Ammon's horn (tissue), 1 donor: ENCODE data around the gene ALDOA.
"Not testable (repeated sequence)": the region's sequence is repeated elsewhere in the genome, so short reads cannot be mapped to it uniquely, and the experiment has no call there.

Source experiments
- DNase-seq: peaks from one replicate; pipeline ENCODE4 v3.0.0-alpha.2; 2016; ENCODE audit warnings: low spot score

The ALDOA gene

DNA sequence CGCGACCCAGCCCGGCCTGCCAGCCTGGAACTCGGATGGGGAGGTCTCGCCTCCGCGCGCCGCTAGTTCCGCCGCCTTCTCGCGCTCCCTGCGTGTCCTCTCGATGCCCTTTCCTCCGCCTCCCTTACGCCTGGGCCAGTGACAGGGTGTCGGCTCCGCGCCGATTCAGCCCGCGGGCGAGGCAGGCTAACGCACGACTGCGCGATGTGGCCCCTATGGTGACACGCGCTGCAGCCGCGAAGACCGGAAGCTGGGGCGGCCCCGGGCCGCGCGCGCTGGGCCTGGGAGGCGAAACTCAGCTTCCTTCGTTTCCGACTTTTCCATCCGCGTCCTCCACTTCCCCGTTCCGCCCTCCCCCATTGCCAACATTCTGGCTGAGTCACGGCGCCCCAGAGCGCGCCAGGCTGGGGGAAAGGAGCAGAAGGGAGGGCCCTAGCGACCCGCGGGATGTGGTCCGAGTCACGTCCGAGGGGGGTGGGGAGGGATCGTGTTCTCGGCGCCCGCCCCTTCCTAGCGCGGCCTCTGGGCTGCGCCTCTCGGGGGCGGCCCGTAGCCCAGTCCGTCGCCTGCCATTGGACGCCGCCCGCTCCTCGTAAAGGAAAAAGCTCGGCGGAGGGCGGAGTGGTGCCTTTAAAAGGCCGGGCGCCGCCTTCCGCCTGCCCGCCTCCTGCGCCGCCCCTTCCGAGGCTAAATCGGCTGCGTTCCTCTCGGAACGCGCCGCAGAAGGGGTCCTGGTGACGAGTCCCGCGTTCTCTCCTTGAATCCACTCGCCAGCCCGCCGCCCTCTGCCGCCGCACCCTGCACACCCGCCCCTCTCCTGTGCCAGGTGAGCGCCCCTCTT lies at the start of gene ALDOA:
Gene ALDOA (plus strand): TSS at position 659 of the 841 bp plus-strand sequence. CDS start 1,138 bp downstream, outside the sequence.
- DNase-seq = peak; percentile 99

DNA sequence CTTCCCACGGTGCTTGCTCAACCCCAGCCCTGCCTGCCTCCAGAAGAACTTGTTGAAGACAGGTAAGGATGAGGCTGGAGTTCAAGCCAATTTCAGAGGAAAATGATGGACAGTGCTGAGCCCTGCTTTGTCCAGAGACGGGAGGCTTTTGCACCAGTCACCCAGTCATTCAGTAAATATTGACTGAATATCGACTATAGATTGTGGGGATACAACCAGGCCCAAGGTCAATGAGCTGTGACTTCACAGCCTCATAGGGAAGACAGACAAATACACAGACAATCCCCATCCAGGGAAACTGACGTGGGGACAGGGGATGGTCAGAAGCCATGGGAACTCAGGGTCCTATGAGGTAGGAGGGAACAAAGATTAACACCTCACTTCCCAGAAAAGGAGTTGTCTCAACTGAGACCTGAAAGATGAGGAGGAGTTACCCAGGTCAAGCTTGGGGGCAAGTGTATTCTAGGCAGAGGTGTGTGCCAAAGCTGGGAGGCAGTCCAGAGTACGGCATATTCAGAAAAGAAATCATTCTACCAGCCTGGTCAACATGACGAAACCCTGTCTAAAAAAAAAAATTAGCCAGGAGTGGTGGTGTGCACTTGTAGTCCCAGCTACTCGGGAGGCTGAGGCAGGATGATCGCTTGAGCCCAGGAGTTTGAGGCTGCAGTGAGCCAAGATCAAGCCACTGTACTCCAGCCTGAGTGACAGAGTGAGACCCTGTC lies 48.8 kb upstream of the ALDOA start:
- no peak for DNase-seq

DNA sequence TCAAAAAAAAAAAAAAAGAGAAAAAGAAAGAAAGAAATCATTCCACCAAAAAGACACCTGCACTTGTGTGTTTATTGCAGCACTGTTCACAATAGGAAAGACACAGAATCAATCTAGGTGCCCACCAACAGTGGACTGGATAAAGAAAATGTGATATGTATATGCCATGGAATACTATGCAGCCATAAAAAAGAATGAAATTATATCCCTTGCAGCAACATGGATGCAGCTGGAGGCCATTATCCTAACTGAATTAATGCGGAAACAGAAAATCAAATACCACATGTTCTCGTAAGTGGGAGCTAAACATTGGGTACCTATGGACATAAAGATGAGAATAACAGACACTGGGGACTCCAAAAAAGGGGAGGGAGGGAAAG lies 48.3 kb upstream of the ALDOA start:
- DNase-seq = no peak

DNA sequence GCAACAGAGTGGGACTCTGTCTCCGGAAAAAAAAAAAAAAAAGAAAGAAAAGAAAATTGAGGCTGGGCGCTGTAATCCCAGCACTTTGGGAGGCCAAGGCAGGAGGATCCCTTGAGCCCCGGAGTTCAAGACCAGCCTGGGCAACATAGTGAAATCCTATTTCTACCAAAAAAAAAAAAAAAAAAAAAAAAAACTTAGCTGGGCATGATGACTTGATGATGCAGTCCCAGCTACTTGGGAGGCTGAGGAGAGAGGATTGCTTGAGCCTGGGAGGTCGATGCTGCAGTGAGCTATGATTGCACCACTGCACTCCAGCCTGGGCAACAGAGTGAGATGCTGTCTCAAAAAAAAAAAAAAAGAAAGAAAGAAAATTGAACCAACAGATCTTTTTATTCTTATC lies 47.6 kb upstream of the ALDOA start:
- DNase-seq = not testable (repeated sequence)

- no peak for DNase-seq
These were observed 46.8 kb upstream of the ALDOA start for GRCh38 chr16:30018731-30019158.

DNA sequence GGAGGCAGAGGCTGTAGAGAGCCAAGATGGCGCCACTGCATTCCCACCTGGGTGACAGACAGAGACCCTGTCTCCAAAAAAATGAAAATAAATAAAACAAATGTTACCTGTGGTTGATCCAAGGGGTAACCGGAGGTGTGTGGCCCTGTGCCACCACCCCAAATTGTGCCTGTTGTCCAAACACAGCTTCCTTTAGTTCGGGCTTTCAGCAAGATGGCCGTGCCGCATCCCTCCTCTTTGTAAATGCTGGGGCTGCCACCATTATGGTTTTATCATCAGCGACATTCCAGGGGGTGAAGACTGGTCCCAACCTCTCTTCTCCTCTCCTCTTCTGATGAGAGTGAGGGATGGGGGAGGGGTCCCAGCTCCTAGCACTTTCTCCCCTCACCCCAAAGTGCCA lies 42.7 kb upstream of the ALDOA start, which contains the start of gene C16orf92:
Gene C16orf92 (plus strand): TSS at position 312 of the 400 bp plus-strand sequence. CDS start 143 bp downstream, outside the sequence.
- no peak for DNase-seq

- DNase-seq = no peak
These were observed 42.0 kb upstream of the ALDOA start for GRCh38 chr16:30023586-30023985.

- no peak for DNase-seq
These were observed 41.1 kb upstream of the ALDOA start for GRCh38 chr16:30024451-30024850.

- DNase-seq = no peak
These were observed 40.4 kb upstream of the ALDOA start for GRCh38 chr16:30025156-30025555.

- no peak for DNase-seq
These were observed 40.0 kb upstream of the ALDOA start for GRCh38 chr16:30025574-30025973.

DNA sequence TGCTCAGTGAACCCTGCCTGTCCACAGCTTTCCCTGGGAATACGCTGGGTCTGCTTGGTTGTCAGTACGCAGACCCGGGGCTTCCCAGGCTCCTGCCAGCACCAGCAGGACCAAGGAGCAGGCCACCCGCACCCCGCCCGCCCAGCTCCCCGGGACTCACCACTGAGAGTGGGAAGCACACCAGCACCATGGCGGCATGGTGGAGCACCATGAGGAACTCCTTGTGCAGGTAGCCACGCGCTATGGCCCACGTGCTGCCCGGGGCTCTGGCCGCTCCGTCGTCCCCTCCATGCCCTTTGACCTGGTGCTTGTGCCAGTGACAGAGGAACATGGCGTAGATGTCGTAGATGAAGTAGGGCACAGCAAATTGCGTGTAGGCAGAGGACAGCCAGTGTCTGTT lies 39.1 kb upstream of the ALDOA start:
- no peak for DNase-seq

DNA sequence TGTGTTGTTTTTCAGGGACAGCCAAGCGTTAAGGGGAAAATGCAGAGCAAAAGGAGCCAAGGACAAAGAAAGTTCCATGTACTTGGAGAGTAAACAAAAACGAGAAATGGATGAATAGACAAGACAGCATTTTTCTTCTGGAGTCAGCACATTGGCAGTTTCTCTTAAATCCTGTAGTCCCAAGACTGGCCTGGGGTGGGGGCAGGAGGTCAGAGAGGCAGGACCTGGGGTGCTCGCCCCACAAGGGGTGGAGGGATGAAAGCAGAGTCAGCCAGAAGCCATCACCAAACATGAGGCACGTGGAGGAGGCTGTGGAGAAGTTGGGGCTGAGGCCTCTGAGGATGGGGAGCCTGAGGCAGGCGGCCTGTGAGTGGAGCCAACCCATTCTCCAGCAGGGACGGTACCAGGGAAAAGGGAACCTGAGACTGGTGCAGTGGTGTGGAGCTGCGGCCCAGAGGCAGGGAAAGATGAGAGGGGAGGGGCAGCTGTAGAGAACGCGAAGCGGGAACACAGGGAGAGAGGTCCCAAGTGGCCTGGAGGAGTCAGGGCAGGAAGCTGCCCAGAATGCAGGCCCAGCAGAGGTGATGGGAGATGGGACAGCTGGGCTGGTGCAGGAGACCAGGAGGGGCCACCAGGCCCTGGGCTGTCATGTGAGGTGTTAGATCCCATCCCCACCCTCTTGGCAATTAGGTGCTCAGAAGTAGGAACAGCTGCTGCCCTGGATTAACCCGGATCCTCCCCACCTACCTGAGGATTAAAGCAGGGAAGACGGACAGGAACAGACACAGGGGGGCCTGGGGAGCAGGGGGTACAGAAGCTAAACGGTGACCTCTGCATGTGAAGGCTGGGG lies 37.7 kb upstream of the ALDOA start:
- no peak for DNase-seq

GRCh38 chr16:30028438-30029076 lies 37.0 kb upstream of the ALDOA start:
- DNase-seq = no peak

- DNase-seq = no peak
These were observed 35.4 kb upstream of the ALDOA start for GRCh38 chr16:30030011-30030685.

DNA sequence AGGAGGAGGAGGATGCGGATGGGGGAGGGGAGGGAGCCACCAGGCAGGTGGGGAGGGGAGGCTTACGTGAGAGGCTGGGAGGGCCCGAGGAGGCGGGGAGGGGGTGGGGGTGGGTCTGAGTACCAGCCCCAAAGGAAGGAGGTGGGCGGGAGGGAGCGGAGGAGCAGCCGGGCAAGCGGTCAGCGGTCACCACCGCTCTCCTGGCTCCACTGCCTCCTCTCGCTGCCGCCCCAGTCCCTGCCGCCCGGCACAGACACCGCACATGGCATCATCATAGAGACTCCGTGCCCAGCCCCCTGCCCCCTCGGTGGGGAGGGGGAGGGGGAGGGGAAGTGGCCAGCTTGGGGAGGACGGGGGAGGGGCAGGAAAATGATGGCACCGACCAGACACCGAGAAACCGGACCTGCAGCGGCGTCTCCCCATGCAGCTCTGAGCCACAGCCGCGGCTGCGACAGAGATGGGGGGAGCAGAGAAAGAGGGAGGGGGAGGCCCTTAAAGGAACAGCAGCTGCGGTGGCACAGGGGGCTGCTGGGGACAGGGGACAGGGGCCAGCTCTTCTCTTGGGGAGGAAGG lies 34.6 kb upstream of the ALDOA start, which contains the start of gene TLCD3B:
Gene TLCD3B (minus strand): TSS at position 431 of the 573 bp plus-strand sequence. CDS start 744 bp downstream, outside the sequence.
- DNase-seq = peak; percentile 46

- no peak for DNase-seq
These were observed 34.1 kb upstream of the ALDOA start for GRCh38 chr16:30031477-30031918.

DNA sequence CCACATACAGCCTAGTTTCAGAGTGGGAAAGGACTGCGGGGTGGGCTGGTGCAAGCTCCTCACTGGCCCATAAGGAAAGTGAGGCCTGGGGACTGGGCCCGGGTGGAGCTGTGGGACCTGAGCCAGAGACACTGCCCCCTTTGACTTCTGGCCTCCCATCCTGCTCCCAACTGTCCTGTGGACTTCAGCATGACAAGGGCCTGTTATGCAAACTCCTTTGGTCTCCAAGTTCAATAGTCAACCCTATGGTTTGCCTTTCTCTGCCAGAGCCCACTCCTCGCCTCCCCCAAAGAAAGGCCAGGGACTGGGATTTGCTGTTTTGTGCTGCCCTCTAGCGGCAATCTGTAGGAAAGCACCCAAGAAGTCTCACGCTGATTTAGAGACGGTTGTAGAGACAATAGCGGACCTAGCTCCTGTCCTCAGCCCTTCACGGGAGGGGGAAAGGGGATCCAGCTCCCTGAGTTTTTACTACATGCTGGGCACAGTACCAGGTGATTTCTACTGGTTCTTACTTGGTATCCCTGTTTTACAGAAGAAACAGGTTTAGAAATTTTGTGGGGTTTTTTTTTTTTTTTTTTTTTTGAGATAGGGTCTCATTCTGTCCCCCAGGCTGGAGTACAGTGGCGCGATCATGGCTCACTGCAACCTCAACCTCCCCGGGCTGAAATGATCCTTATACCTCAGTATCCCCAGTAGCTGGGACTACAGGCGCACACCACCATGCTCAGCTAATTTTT lies 33.3 kb upstream of the ALDOA start:
- DNase-seq = peak; percentile 79

- no peak for DNase-seq
These were observed 32.3 kb upstream of the ALDOA start for GRCh38 chr16:30033270-30033669.

DNA sequence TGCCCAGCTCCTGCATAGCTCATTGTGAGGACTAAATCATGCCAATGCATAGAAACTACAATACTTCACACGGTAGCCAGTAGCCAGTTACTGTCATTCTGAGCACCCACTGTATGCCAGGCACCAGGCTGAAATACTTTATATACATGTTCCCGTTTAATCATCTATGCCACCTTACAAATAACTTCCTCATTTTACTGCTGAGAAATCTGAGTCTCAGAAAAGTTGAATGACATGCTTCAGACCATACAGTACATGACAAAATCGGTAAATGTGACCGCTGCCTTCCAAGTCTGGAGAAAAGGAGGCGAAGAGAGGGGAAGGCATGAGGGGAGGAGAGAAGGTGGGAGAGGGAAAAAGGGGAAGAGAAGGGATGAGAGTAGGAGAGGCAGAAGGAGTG lies 25.3 kb upstream of the ALDOA start:
- no peak for DNase-seq

- DNase-seq = not testable (repeated sequence)
These were observed 24.9 kb upstream of the ALDOA start for GRCh38 chr16:30040690-30041089.
